HG03108 (cell line): ENCODE measurements around the gene ZNF782.
"Not testable (repeated sequence)": the region's sequence is repeated elsewhere in the genome, so short reads cannot be mapped to it uniquely, and the experiment has no call there.

Experiments
- ATAC-seq: cut with Tn5 transposase; IDR thresholded peaks from one replicate; pipeline ENCODE4 v1.9.1; 2021; ENCODE audit warnings: moderate library complexity; ENCODE audit not compliant: unreplicated experiment

The ZNF782 gene

DNA sequence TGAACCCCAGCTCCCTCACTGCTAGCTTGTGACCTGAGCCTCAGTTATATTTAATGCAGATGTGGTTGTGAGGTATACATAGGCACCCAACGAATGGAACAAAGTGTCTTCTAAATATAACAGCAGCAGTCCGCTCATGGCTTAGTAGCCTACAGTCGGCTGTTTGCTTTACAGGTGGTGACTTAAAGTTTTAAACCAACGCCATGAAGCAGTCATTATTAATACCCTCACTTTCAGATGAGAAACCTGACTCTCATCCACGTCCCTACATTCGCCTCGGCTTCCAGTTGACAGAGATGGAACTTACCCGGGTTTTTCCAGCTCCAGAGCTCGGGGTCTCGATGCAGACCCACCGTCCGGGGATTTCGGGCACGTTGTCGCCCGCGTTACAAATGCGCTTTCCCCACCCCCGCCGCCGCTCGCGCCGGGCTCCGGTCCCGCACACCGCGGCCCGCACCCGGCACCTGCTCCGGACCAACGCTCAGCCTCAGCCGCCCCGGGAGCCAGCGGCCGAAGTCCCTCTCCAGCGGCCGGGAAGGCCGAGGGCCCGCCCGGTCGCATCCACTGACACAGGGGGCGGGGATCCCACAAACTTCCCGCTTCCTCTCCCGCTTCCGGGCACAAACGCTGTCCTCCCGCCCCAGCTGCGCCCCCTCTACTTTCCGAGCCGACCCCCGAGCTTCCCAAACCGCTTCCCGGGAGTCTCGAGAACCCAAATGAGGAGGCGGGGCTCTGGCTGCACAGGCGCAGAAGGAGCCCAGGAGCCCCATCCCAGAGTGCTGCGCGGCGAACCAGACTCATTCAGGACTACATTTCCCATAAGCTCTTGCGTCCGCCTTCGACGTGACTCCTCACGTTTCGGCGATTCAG lies at the start of gene ZNF782:
TSS of gene ZNF782 (minus strand) at position 734 of the 870 bp plus-strand sequence. CDS start 2,553 bp downstream, outside the sequence.
- ATAC-seq, result peak; percentile 90

DNA sequence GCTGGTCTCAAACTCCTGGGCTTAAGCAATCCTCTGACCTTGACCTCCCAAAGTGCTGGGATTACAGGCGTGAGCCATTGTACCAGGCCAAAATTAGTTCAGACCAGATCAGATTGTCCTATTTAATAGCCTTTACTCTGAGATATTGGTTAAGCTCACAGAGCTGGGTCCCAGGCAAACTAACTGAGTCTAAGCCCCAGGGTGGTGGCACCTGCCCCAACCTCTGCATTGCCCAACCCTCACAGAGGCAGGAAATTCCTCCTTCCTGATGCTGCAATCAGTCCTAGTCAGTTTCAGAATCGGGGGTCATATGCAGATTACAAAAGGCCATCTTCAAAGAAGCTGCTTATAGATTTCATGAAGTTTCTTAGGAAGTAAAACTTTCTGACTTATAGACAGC lies 45.7 kb upstream of the ZNF782 start:
- not testable (repeated sequence) for ATAC-seq

GRCh38 chr9:96892131-96892530 lies 37.8 kb upstream of the ZNF782 start:
- no peak for ATAC-seq

DNA sequence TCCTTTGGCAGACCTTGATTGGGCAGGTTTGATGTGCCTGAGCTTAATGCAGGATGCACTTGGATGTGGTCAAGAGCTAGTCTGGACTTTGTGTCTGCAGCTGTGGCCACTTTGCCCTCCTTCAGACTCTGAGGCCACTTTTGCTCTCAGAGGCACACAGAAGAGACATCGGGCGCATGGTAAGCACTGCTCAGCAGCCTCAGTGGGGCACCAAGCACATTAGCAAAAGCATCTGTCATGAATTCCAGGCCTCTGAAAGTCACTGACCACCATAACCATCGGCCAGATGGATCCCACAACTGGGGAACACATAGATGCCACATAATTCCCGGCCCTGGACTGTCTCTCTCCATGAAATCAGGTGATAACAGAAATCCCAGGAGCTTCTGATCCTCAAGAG lies 34.3 kb upstream of the ZNF782 start:
- no peak for ATAC-seq

DNA sequence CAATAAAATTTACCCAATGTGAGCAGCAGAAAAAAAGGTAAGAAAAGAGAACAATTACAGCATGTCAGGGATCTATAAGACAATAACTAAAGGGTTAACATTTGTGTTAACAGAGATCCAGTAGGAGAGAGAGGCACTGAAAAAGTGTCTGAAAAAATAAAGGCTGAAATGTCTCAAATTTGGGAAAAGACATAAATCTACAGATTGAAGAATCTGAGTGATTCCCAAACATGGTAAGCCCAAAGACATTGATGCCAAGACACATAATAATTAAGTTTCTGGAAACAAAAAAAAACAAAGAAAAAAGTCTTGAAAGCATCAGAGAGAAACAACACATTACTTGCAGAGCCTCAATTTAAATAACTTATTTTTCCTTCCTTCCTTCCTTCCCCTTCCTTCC lies 31.1 kb upstream of the ZNF782 start:
- ATAC-seq, result no peak

DNA sequence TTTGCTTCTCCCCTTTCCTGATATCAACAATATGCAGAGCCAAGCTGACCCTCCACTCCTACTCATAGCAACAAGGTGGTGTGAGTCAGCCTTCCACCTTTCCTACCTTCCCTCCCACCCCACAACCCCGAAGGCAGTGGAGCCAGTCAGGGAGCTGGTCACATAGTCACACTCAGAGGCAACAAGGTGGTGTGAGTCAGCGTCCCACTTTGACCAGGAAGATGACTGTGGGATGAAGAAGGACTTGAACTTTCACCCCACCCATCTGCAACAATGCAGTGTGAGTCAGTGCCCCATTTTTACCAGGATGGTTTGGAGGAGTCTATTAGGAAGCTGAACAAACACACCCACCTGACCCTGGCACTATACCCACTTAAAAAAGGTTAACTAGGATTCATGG lies 30.1 kb upstream of the ZNF782 start:
- ATAC-seq, result no peak

- no peak for ATAC-seq
Observed at GRCh38 chr9:96883922-96884321, 29.6 kb upstream of the ZNF782 start.

DNA sequence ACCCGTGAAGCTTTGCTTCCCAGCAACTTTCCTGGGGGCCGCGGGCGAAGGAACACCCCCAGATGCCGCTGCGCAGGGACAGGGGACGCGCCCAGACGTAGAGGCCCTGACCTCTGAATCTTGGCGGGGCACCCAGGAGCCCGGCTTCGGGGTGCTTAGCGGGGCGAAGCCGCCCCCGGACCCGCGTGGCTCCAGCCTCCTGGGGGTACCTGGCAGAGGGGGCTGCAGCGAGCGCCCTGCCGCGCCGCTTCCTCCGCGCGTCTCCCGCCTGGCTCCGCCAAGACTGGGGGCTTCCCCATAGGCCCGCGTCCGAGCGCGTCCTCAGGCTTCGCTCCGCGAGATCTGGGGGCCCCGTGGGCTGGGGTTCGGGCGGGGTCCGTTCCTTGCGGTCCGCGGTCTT lies 23.0 kb upstream of the ZNF782 start:
- no peak for ATAC-seq

- ATAC-seq, result peak; percentile 70
Observed at GRCh38 chr9:96875461-96876142, 21.3 kb upstream of the ZNF782 start.

DNA sequence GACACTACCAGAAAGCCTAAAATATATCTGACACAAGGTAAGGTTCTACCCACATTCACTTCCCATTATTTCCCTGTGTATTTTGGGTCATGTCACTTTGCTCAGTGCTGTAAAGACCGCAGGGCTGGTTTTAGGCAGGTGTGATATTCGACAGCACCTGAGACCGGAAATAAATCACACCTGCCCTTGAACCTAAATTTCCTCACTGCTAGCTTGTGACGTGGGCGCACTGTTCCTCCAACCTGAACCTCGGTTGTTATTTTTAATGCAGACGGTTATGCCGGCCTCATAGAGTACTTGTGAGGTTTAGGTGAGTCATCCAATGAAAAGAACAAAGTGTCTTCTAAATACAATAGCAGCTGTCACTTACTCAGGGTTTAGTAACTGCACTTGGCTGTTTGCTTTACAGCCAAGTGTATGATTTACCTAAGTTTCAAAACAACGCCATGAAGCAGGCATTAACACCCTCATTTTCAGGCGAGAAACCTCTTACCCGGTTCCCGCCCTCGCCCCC lies 20.7 kb upstream of the ZNF782 start:
- peak; percentile 39 for ATAC-seq

GRCh38 chr9:96874201-96874785 lies 20.0 kb upstream of the ZNF782 start:
- no peak for ATAC-seq

GRCh38 chr9:96871176-96871575 lies 16.9 kb upstream of the ZNF782 start:
- no peak for ATAC-seq

DNA sequence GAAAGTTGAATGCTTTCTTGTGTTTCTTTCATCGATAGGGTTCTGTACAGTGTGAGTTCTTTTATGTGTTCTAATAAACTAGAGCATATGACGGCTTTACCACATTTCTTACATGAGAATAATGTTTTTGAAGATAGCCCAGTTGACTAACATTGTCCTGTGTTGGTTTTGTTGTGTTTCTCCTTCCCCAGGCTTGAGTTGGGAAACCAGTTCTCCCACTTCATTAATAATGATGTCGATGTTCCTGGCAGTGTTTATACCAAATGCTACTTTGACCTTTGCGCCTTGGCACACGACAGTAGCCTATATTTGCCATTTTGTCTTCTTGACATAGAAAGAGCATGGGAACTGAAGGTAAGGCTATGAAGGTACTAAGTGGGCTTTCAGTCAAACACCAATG lies 14.4 kb upstream of the ZNF782 start:
- no peak for ATAC-seq

- ATAC-seq, result no peak
Observed at GRCh38 chr9:96867079-96867804, 12.9 kb upstream of the ZNF782 start.

DNA sequence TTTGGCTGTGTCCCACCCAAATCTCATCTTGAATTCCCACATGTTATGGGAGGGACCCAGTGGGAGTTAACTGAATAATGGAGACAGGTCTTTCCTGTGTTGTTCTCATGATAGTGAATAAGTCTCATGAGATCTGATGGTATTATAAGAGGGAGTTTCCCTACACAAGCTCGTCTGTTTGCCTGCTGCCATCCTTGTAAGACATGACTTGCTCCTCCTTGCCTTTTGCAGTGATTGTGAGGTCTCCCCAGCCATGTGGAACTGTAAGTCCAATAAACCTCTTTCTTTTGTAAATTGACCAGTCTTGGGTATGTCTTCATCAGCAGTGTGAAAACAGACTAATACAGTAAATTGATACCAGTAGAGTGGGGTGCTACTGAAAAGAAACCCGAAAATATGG lies 10.9 kb upstream of the ZNF782 start:
- not testable (repeated sequence) for ATAC-seq

DNA sequence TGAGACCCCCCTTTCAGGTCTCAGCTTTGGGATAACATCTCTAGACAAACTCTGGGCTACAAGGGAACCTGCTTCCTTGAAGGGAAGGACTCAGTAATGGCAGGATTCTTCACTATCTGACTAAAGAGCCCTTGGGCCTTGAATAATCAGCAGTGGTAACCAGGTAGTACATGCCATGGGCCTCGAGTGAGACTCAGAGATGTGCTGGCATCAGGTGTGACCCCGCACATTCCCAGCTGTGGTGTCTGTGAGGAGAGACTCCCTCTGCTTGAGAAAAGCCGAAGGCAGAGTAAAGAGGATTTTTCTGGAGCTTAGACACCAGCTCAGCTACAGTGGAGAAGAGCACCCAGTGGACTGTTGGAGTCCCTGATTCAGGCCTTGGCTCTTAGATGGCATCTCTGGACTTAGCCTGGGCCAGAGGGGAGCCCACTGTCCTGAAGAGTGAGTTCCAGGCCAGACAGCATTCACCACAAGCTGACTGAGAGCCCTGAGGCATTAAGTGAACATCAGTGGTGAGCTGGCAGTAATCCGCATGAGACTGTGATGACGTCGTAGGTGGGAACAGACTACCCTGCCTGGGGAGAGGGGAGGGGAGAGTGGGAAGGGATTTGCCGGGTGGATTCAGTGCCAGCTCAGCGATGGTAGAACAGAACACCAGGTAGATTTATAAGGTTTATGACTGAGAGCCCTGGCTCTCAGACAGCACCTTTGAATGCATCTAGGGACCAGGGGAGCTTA lies 5.3 kb upstream of the ZNF782 start:
- no peak for ATAC-seq

DNA sequence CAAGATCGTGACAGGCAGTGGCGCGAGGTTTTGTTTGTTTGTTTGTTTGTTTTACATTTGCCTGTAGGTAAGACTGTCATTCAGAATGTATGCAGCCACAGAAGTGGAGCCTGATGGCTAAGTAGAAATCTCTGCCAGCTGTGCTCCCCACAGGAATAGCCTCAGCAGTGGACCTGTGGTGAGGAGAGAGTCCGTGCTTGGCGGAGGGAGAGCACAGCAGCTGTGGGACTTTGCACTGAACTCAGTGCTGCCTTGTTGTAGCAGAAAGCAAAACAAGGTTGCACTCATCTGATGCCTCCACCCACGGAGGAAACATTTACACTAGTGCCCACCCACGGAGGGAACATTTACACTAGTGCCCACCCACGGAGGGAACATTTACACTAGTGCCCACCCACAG lies 4.4 kb upstream of the ZNF782 start:
- ATAC-seq, result no peak

DNA sequence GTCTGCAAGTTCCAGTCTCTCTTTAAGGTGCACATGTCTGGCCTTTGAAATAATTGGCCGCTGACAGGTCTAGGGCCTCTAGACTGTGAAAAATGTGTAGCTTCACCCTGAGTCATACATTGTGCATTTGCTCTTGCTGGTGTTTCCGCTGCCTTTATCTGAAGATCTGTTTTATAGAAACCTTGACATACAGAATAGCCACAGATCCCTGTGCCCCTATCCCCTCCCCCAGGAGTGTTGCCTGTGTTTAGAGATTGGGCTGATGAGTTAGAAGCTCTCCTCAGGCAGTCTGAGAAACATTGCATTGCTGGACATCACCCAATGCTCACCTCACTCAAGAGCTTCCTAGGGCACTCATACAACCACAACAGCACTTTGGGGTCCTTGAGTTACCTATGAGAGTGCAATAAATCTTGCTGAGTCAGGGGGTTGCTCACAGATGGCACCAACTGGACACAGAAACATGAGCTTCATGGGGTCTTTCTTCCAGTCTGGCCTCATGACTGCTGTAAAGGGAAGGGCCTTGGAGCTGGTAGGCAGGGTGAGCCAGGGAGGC lies 3.8 kb upstream of the ZNF782 start:
- no peak for ATAC-seq

- peak; percentile 45 for ATAC-seq
Observed at GRCh38 chr9:96856363-96857286, 2.3 kb upstream of the ZNF782 start.
